Stimulated activated CD8-positive, alpha-beta memory T cell treated with anti-CD3 and anti-CD28 coated beads, Interleukin-4, amount 100 ng/mL, for 24 hours (primary cell): ENCODE measurements around the gene LILRB5.
"Not testable (repeated sequence)": the region's sequence is repeated elsewhere in the genome, so short reads cannot be mapped to it uniquely, and the experiment has no call there.

ENCODE experiments used
- DNase-seq: peaks from one replicate; pipeline ENCODE4 v3.0.0-alpha.2; 2020; ENCODE audit warnings: low read depth

The LILRB5 gene

GRCh38 chr19:54275951-54276350 lies 18.9 kb upstream of the LILRB5 start:
- no peak for DNase-seq

- not testable (repeated sequence) for DNase-seq
Measured at GRCh38 chr19:54274516-54274915, 17.4 kb upstream of the LILRB5 start.

GRCh38 chr19:54273821-54274220 lies 16.7 kb upstream of the LILRB5 start:
- no peak for DNase-seq

DNA sequence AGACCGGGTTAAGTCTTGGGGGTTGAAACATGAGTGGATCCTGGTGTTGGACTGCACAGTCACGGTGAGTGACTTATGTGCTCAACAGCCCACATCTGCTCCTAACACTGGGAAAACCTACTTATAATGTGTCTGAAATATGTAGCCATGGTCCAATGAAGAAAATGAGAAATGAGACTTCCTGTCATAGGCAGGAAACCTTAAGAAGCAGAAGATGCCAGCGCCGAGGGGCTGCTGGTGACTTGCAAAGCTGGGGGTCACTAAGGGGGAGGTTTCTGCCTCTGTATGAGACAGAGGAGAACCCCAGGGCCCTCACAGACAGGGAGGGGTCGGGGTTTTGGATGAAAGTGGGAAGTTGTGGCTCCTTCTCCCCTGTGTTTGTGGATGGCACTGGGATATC lies 15.1 kb upstream of the LILRB5 start:
- not testable (repeated sequence) for DNase-seq

- DNase-seq = not testable (repeated sequence)
Measured at GRCh38 chr19:54271587-54271986, 14.5 kb upstream of the LILRB5 start.

DNA sequence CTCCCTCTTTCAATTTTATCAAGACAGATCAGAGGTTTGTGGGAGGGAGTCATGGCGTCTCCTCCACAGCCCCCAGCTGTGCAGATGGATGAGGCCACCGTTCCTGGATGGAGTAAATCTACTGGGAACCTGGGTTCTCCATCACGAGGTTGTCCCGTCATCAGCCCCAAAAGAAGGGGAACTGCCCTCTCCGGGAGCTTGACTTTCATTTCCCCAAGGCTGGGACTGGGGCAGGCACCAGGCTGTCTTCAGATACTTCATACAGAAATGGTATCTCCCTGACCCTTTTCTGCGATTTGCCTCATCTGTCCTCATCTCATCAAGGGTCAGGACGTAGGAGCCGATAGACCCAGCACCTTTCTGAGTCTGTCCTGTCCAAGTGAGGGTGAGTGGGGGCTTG lies 14.0 kb upstream of the LILRB5 start:
- DNase-seq = no peak

DNA sequence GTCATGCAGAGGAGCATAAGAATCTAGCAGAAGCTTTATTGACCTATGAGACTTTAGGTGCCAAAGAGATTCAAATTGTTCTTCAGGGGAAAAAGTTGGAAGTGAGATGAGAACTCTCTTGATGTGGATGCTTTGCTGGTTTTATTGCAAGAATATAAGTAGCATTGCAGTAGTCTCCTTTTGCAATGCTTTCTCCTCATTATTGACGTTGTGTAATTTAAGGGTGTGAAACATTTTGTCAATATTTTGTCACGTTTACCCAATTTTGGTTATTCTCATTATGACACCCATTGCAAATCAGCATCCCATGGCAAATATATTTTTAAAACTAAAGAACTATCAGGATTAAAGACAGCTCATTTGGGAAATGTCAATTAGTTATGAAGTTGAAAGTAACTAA lies 11.9 kb upstream of the LILRB5 start:
- DNase-seq = no peak

- peak; percentile 67 for DNase-seq
Measured at GRCh38 chr19:54266133-54266532, 9.1 kb upstream of the LILRB5 start.

DNA sequence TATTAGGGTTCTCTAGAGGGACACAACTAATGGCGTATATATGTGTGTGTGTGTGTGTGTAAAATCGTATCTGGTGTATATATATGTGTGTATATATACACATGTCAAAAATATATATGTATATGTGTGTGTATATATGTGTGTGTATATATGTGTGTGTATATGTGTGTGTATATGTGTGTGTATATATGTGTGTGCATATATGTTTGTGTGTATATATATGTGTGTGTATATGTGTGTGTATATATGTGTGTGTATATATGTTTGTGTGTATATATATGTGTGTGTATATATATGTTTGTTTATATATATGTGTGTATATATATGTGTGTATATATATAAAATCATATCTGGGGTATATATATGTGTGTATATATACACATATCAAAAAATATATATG lies 5.4 kb upstream of the LILRB5 start:
- DNase-seq = no peak

DNA sequence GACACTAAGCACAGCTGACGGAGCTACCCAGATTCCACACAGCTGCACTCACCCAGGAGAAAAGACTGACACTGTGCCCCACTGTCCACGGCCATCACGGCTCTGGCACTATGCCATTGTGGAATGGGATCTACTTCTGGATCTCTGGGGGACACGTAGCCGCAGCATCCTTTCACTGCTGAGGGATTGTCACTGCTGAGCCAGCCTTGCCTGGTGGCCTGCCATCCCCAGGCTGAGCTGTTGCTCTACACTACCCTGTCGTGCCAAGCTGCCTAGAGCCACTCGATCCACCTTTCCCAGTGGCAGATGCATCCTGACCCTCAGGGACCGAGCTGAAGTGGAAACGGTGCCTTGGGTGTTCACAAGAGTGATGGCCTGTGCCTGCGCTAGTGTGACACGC lies 5.0 kb upstream of the LILRB5 start:
- DNase-seq = no peak

DNA sequence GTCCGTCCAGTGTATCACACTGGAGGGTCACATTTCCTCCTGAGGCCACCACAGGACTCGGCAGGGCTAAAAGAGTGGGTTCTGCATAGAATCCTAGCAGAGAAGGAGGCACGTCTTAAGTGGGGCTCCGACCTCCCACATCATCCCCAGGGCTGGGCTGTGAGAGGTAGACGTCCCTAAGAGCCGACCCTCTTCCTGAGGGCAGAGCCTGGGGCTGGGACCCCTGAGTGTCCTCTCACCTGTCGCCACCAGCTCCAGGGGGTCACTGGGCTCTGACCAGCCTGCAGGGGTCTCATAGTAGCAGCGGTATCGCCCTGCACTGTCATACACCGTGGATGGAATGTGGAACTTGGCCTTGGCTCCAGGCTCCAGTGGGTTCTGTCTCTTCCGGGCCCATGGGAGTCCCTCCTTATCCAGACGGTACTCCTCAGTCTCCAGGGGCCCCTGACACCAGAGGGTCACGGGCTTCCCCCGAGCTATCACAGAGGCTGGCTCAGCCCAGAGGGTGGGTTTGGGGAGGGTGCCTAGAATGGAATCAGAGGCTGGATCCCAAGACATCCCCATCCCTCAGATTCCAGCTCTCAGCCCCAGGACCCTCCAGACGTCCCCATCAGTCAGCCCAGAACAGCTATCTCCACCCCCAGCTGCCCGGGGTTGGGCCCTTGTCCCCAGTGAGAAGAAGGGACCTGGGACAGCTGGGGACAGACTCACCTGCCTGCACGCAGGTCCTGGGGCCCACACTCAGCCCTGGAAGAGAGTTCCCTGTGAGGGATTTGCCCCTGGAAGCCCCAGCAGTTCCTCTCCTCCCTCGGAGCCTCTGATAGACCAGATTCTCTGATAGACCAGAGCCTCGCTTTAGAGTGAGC lies 590 bp downstream of the LILRB5 start:
- no peak for DNase-seq

- DNase-seq = no peak
Measured at GRCh38 chr19:54255105-54255775, 1.8 kb downstream of the LILRB5 start.

- no peak for DNase-seq
Measured at GRCh38 chr19:54254195-54254906, 2.7 kb downstream of the LILRB5 start.

GRCh38 chr19:54253331-54254194 lies 3.5 kb downstream of the LILRB5 start:
- no peak for DNase-seq

- no peak for DNase-seq
Measured at GRCh38 chr19:54252845-54253244, 4.2 kb downstream of the LILRB5 start.

DNA sequence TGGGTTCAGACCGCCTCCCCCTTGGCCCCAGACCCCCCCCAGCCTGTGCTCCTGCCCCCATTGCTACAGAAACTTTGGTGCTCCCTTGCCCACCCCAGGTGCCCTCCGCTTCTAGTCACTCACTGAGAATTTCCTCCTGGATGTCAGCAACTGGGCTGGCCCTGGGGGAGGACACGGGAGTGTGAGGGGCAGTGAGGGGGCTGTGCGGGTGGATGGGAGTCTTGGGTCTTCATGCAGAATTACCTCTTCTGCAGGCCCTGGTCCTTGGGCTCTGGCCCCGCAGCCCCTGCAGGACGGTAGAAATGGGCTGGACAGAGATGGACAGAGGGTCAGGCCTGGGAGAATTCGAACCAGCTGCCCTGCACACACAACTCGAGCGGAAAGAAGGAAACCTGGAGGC lies 4.8 kb downstream of the LILRB5 start:
- no peak for DNase-seq

GRCh38 chr19:54248016-54248601 lies 9.0 kb downstream of the LILRB5 start:
- peak; percentile 9 for DNase-seq

GRCh38 chr19:54247106-54247930 lies 9.8 kb downstream of the LILRB5 start:
- no peak for DNase-seq

DNA sequence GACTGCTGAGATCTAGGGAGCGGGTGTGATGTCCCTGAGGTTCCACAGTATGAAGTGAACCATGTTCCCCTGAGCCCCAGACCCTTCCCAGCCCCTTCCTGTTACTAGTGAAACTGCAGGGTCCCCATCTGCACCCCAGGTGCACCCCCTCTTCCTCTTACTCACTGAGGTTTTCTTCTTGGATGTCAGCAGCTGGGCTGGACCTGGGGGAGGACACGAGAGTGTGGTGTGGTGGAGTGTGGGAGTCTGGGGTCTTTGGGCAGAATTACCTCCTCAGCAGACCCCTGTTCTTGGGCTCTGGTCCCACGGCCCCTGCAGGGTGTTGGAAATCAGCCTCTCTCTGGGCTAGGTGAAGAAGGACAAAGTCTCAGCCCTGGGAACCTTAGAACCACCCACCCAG lies 11.1 kb downstream of the LILRB5 start:
- no peak for DNase-seq

GRCh38 chr19:54243809-54244208 lies 13.3 kb downstream of the LILRB5 start:
- DNase-seq = not testable (repeated sequence)

GRCh38 chr19:54242646-54243045 lies 14.4 kb downstream of the LILRB5 start, which contains the start of gene LILRA6:
LILRA6 (minus strand) TSS chr19:54242790.
- not testable (repeated sequence) for DNase-seq
